K562 (cell line): ENCODE measurements around the gene RPS8. TPM values are rescaled to one million over a fixed set of nuclear protein-coding genes. Genes with fewer than 3 reads are reported as not detected.

Experiments used
- CBX5 ChIP-seq: IDR thresholded peaks from 2 replicates; pipeline ENCODE4 v1.6.1; 2014; ENCODE audit warnings: low read depth, borderline replicate concordance
- CHD4 ChIP-seq: fragments of 200-600 bp; sonication (generic); IDR thresholded peaks from 3 replicates; pipeline ENCODE4 v1.6.1; 2012; ENCODE audit warnings: low read depth, mild to moderate bottlenecking, mixed read lengths, low read length, inconsistent platforms; ENCODE audit not compliant: insufficient read depth, insufficient replicate concordance, poor library complexity, severe bottlenecking
- GTF2A2 ChIP-seq: IDR thresholded peaks from 2 replicates; pipeline ENCODE4 v1.6.1; 2016; ENCODE audit warnings: mild to moderate bottlenecking, missing genetic modification characterization, missing compliant biosample characterization
- HSF4 ChIP-seq: fragments of 250-450 bp; sonication (Bioruptor Pico); IDR thresholded peaks from 2 replicates; pipeline ENCODE4 v2.1.2; 2022; ENCODE audit warnings: mild to moderate bottlenecking, moderate library complexity, borderline replicate concordance
- JUND ChIP-seq, 2 experiments: IDR thresholded peaks; 2 replicates in 1 of 2; 3 replicates in 1 of 2; pipeline ENCODE4 v1.6.1; 2011; ENCODE audit warnings: borderline replicate concordance in 2 of 2, low read depth in 2 of 2, low read length in 2 of 2, improper control_type of control experiment in 1 of 2, missing biosample characterization in 1 of 2, missing genetic modification characterization in 1 of 2, missing genetic modification reagents in 1 of 2
- PHF20 ChIP-seq: fragments of 450-650 bp; IDR thresholded peaks from 2 replicates; pipeline ENCODE4 v1.6.1; 2018; ENCODE audit not compliant: partially characterized antibody
- RAD21 ChIP-seq, 2 experiments: fragments of 250-450 bp in 1 of 2; fragments of 450-650 bp in 1 of 2; sonication (Bioruptor Pico) in 1 of 2; formaldehyde crosslinking in 1 of 2; IDR thresholded peaks in 1 of 2; conservative IDR thresholded peaks in 1 of 2; 2 replicates each; pipeline versions ENCODE4 v1.4.0 to v1.8.0; 2020 to 2022; ENCODE audit warnings: mild to moderate bottlenecking in 2 of 2, moderate library complexity in 1 of 2
- SAP30 ChIP-seq: fragments of 200-600 bp; sonication (generic); IDR thresholded peaks from 2 replicates; pipeline ENCODE4 v1.6.1; 2012; ENCODE audit warnings: borderline replicate concordance, low read depth, mild to moderate bottlenecking, moderate library complexity, low read length, control low read depth, inconsistent platforms; ENCODE audit not compliant: insufficient read depth, poor library complexity, severe bottlenecking
- ZFX ChIP-seq: sonication (generic); formaldehyde crosslinking; IDR thresholded peaks from 2 replicates; pipeline ENCODE4 v1.8.0; 2022; ENCODE audit warnings: mild to moderate bottlenecking, missing genetic modification reagents, moderate library complexity
- ZNF174 ChIP-seq: fragments of 250-450 bp; sonication (Bioruptor Pico); IDR thresholded peaks from 2 replicates; pipeline ENCODE4 v1.4.0; 2020; ENCODE audit warnings: mild to moderate bottlenecking
- ZNF583 ChIP-seq: fragments of 250-450 bp; sonication (Bioruptor Pico); IDR thresholded peaks from 2 replicates; pipeline ENCODE4 v1.4.0; 2020
- polyA plus RNA-seq, 8 experiments: library from polyadenylated mRNA; depleted of rRNA in 4 of 8; stranded (reverse) in 5 of 8; unstranded in 3 of 8; fragments of >200 nt; fragmentation: Nextera tagmentation in 2 of 8; fragmentation: Illumina TruSeq in 1 of 8; extraction: Ambion mirVana in 2 of 8; extraction: Trizol in 1 of 8; gene quantifications; 2 replicates each; pipeline versions ENCODE4 v1.2.1 to v1.2.3, GENCODE V29; 2011 to 2014; ENCODE audit warnings: inconsistent platforms in 1 of 8, missing spikeins in 1 of 8
- total RNA-seq, 7 experiments: library from RNA; depleted of rRNA in 6 of 7; stranded (reverse); fragments of >200 nt in 6 of 7; fragmentation: Illumina TruSeq in 2 of 7; extraction: Trizol in 2 of 7; gene quantifications; 2 replicates each; pipeline versions ENCODE4 v1.2.1 to v1.2.3, GENCODE V29; 2011 to 2021; ENCODE audit warnings: low replicate concordance in 1 of 7
- TF ChIP-seq, protein P1 (sequence below): IDR thresholded peaks from 2 replicates; pipeline ENCODE4 v1.6.1; 2016; ENCODE audit warnings: missing genetic modification characterization, missing compliant biosample characterization
- TF ChIP-seq, protein P2 (sequence below): fragments of 450-650 bp; IDR thresholded peaks from 2 replicates; pipeline ENCODE4 v1.6.1; 2016; ENCODE audit warnings: mild to moderate bottlenecking
- TF ChIP-seq, protein P3 (sequence below): fragments of 450-650 bp; formaldehyde crosslinking; IDR thresholded peaks from 2 replicates; pipeline ENCODE4 v1.4.0; 2020; ENCODE audit warnings: mild to moderate bottlenecking, mixed read lengths
- TF ChIP-seq, protein P4 (sequence below): fragments of 450-650 bp; formaldehyde crosslinking; IDR thresholded peaks from 2 replicates; pipeline ENCODE4 v1.4.0; 2020; ENCODE audit warnings: mild to moderate bottlenecking, moderate library complexity

RPS8 gene
- total and polyA plus RNA-seq, 9 of the 15 experiments (the other 6 are each of a cell fraction or from before 2014, with no cell fraction given), result 2,431 to 4,168 (median 3,109) TPM

DNA sequence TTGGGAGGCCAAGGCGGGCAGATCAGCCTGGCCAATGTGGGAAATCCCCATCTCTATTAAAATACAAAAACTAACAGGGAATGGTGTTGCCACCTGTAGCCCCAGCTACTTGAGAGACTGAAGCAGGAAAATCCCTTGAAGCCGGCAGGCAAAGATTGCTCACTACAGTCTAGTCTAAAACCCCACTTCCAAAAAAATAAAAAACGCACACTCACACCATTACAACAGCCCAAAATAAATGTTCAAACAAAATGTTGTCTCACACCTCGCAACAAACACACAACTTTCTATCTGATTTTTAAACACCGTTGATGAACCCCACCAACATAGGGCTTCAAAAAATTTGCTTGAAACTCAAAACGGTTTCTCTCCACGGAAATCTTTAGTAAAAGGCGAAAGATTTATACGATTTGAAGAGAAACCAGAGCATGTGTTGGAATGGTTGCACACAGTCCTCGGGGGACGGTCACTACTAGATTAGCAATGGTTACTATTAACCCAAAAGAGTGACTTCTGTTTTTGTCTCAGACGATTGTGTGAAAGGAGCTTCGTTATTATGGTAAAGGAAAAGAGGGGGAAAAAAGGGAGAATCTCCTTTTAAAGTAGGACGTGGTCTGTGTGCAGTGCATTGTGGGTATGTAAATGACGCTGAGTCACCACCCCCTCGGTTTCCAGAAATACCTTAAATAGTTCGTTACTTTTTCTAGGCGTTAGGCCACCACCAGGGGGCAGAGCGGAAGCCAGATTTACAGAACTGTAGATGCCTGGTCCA, 44.4 kb upstream of the RPS8 start, which contains the start of gene RNU5D-1 (continued):
- peak; percentile 68 for TF ChIP-seq PHF20
- peak; percentile 96 for TF ChIP-seq JUND (IDR thresholded peaks at IDR 0.05; ENCODE audit: borderline replicate concordance, low read depth, low read length)
- TF ChIP-seq JUND (tag; IDR thresholded peaks at IDR 0.05; ENCODE audit: borderline replicate concordance, low read depth, low read length), result peak; percentile 96
- no peak; the same call in none of the 2 replicates for TF ChIP-seq ZNF583 (CRISPR knock-in tag)
- TF ChIP-seq ZFX (CRISPR knock-in tag), result peak; percentile 66
- TF ChIP-seq, protein P1, sequence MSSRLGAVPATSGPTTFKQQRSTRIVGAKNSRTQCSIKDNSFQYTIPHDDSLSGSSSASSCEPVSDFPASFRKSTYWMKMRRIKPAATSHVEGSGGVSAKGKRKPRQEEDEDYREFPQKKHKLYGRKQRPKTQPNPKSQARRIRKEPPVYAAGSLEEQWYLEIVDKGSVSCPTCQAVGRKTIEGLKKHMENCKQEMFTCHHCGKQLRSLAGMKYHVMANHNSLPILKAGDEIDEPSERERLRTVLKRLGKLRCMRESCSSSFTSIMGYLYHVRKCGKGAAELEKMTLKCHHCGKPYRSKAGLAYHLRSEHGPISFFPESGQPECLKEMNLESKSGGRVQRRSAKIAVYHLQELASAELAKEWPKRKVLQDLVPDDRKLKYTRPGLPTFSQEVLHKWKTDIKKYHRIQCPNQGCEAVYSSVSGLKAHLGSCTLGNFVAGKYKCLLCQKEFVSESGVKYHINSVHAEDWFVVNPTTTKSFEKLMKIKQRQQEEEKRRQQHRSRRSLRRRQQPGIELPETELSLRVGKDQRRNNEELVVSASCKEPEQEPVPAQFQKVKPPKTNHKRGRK (tag), result no peak
- TF ChIP-seq, protein P2, sequence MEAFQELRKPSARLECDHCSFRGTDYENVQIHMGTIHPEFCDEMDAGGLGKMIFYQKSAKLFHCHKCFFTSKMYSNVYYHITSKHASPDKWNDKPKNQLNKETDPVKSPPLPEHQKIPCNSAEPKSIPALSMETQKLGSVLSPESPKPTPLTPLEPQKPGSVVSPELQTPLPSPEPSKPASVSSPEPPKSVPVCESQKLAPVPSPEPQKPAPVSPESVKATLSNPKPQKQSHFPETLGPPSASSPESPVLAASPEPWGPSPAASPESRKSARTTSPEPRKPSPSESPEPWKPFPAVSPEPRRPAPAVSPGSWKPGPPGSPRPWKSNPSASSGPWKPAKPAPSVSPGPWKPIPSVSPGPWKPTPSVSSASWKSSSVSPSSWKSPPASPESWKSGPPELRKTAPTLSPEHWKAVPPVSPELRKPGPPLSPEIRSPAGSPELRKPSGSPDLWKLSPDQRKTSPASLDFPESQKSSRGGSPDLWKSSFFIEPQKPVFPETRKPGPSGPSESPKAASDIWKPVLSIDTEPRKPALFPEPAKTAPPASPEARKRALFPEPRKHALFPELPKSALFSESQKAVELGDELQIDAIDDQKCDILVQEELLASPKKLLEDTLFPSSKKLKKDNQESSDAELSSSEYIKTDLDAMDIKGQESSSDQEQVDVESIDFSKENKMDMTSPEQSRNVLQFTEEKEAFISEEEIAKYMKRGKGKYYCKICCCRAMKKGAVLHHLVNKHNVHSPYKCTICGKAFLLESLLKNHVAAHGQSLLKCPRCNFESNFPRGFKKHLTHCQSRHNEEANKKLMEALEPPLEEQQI, result peak; percentile 87; the same call in 1 of the 2 replicates
- TF ChIP-seq SAP30, result no peak
- TF ChIP-seq, protein P3, sequence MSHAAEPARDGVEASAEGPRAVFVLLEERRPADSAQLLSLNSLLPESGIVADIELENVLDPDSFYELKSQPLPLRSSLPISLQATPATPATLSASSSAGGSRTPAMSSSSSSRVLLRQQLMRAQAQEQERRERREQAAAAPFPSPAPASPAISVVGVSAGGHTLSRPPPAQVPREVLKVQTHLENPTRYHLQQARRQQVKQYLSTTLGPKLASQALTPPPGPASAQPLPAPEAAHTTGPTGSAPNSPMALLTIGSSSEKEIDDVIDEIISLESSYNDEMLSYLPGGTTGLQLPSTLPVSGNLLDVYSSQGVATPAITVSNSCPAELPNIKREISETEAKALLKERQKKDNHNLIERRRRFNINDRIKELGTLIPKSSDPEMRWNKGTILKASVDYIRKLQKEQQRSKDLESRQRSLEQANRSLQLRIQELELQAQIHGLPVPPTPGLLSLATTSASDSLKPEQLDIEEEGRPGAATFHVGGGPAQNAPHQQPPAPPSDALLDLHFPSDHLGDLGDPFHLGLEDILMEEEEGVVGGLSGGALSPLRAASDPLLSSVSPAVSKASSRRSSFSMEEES (CRISPR knock-in tag), result peak; percentile 63
- no peak for TF ChIP-seq CHD4
- 0 out of 2 replicates have a peak, but pooled peaks have one; percentile 10 for TF ChIP-seq HSF4 (CRISPR knock-in tag)
- peak; percentile 4 to 54 for TF ChIP-seq RAD21 (CRISPR knock-in tag; conservative IDR thresholded peaks at IDR 0.05 in 1 of 2, IDR thresholded peaks at IDR 0.05 in 1 of 2)
- TF ChIP-seq, protein P4, sequence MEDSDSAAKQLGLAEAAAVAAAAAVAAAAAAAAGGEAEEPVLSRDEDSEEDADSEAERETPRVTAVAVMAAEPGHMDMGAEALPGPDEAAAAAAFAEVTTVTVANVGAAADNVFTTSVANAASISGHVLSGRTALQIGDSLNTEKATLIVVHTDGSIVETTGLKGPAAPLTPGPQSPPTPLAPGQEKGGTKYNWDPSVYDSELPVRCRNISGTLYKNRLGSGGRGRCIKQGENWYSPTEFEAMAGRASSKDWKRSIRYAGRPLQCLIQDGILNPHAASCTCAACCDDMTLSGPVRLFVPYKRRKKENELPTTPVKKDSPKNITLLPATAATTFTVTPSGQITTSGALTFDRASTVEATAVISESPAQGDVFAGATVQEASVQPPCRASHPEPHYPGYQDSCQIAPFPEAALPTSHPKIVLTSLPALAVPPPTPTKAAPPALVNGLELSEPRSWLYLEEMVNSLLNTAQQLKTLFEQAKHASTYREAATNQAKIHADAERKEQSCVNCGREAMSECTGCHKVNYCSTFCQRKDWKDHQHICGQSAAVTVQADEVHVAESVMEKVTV (CRISPR knock-in tag), result peak; percentile 96
- no peak for TF ChIP-seq CBX5
- peak; percentile 98 for TF ChIP-seq ZNF174
- TF ChIP-seq GTF2A2 (tag), result peak; percentile 99
